Left cardiac atrium (tissue), 4 donors: Measurements from ENCODE around the gene PRKCE. TPM values are rescaled to one million over a fixed set of nuclear protein-coding genes. Genes with fewer than 3 reads are reported as not detected.
A peak's percentile ranks its signal among the peaks of the same experiment; 100 is the strongest.

ENCODE experiments used
- ATAC-seq, 2 donors: fragments of 200-7000 bp; cut with Tn5 transposase; one replicate each; pipeline ENCODE4 v1.9.1; 2020; ENCODE audit warnings: mild to moderate bottlenecking in 2 of 2, moderate library complexity in 2 of 2
- DNase-seq: peaks from one replicate; pipeline ENCODE4 v3.0.0-alpha.2; 2020
- intact Hi-C, 2 donors: fragments of 100-400 bp; cut with DNase I; formaldehyde crosslinking; loops; one replicate each; pipeline versions ENCODE4 v1.14.1 to v1.15.1; 2022 to 2023
- total RNA-seq, 2 donors: library from RNA; stranded (reverse); fragmentation: NEBNext Ultra II Directional; extraction: Animal tissue kit (Norgen Biotek cat#: 25700); gene quantifications; one replicate each; pipeline ENCODE4 v1.2.1, GENCODE V29; 2021
- donor health status: DM: no; HTN: yes; CAD: no.
- donor health status: DM: no; HTN: yes; CAD: no; lungs with severe emphysema.
- donor health status: DM: yes; HTN: yes; CAD: no.
- donor health status: Dilated cardiomyopathy.

The PRKCE gene
- total RNA-seq, 2 donors from 2014 or later = 17.9 to 24.8 TPM

DNA sequence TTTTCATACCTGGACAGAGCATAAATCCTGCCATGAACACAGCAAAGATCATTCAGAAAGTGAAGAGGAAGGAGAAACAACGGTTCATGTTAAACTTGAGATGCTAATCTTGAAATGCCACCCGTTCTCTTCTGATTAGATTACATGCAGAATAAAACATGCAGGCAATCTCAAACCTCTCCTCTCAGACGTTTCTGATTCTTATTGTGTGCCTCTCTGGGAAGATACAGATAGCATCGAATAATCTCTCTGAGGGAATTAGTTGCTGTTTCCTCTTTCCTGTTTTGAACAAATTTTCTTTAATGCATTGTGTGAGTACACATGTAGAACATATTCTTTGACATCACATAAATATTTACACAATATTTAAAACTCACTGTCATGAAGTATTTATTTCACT, 313.4 kb downstream of the PRKCE start:
- no peak for ATAC-seq
- intact Hi-C loops = no loop called here
- no peak for DNase-seq

DNA sequence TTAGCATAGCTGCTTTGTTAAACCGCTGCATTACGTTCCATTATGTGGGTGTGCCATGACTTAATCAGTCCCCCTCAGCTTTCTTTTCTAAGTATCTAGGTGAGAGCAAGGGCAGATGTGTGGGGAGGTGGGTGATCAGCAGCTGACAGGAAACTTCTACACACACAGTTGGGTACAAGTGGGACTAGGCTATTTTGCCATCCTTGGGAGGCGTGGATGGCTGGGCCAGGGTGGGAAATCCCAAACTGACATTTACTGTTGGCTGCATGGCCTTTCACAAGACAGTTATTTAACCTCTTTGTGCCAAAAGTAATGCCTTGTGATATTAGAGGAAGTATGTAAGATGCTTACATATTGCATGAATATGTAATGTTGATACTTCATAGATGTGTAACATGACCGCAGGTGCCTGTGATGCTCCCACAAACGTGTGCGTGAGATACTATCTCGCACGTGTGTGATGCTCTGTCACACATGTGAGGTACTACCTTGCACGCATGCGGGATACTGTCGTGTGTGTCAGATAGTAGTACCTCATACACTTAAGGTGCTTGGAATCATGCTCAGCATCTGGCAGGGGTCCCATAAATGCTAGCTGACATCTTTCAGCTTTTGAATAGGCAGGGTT, 314.5 kb downstream of the PRKCE start:
- no peak for DNase-seq
- no peak for ATAC-seq
- intact Hi-C loops = no loop called here

DNA sequence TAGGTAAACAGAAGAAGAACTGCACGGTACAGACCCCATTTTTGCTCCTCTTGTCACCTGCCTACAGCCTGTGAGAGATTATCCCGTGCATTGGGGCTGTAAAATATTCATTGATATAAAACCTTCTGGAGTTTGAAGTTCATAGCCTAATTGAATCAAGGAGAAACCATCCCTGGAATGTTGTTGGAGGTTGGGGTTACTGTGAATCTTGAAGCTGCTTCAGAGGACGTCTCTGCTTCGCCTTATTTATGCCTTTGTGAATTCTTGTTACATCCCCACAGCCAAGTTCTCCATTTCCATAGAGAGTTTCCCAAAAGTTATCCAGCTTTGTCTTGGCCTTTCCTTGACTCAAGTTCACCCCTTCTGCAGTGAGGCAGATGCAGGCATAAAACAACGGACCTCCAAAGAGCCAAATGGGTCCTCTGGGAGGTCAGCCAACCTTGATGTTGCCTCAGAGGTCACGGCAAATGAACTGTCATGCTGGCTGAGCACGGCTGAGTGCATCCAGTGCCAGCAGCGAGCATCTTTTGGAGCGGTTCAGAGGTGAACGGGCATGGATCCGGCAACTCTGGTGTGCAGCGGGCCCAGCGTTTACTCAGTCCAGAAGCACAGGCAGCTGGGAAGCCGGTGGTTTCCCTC, 317.6 kb downstream of the PRKCE start:
- ATAC-seq (peak; percentile 17 to 38), DNase-seq (no peak)
- intact Hi-C loops = no loop called here

DNA sequence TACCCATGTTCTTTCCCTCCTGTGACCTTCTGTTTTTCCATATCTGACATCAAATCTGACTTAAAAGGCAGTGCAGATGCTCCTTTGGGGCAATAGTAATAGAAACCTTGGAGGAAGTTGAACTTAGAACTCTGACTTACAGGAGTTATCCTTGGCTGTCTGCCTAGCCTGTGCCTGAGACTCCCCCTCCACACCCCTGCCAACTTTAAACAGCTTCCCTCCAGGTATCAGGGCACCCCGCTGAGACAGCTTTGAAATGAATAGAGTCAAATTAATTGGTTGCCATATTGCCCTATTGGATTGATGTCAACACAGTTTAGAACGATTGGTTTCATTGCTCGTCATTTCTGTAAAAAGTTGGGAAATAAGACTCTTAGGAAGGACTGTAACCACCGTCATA, 322.0 kb downstream of the PRKCE start:
- intact Hi-C loops = no loop called here
- no peak for DNase-seq
- ATAC-seq = no peak

DNA sequence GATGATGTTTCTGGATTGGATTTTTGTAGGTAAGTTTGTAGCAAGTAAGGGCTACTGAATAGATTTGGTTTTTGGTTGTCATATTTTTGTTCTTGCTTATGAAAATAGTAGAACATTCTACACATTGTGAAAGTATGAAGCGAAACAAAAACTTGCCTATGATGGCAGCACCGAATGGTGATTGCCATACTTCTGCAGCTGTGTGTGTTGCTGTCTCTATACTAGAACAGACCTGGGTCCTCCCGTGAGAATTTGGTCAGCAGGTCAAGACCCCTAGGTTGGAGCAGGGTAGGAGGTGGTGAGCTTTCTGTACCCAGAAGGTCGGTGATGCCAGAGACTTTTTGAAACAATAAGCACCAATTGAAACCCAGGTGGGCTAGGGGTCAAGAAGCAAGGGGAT, 322.6 kb downstream of the PRKCE start:
- intact Hi-C loops = no loop called here
- DNase-seq (no peak), ATAC-seq (no peak)

DNA sequence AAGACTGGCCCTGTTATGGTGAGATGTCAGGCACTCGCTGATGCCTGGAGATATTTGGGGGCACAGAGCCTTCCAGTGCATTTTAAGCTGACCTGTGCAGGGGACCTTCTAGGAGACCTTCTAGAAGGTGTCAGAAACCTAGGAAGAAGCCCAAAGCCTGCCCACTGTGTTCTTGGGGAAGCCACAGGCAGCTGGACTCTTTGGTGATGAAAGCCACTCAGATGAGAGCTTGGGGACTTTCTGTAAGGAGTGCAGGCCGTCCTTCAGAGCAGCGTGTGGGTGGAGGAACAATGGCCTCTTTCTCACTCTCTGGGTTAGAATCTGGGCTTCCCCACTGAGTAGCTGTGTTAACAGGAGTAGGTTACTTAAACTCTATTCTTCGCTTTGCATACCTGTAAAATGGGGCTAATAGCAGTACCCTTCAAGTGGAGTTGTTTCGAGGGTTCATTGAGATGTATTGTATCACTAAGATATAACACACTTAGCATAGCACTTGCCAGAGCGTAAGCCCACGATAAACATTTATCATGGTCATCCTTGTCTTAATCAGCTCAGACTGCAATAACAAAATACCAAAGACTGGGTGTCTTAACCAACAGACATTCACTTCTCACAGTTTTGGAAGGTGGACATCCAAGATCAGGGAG, 323.4 kb downstream of the PRKCE start:
- ATAC-seq = no peak
- DNase-seq = no peak
- intact Hi-C loops = no loop called here

DNA sequence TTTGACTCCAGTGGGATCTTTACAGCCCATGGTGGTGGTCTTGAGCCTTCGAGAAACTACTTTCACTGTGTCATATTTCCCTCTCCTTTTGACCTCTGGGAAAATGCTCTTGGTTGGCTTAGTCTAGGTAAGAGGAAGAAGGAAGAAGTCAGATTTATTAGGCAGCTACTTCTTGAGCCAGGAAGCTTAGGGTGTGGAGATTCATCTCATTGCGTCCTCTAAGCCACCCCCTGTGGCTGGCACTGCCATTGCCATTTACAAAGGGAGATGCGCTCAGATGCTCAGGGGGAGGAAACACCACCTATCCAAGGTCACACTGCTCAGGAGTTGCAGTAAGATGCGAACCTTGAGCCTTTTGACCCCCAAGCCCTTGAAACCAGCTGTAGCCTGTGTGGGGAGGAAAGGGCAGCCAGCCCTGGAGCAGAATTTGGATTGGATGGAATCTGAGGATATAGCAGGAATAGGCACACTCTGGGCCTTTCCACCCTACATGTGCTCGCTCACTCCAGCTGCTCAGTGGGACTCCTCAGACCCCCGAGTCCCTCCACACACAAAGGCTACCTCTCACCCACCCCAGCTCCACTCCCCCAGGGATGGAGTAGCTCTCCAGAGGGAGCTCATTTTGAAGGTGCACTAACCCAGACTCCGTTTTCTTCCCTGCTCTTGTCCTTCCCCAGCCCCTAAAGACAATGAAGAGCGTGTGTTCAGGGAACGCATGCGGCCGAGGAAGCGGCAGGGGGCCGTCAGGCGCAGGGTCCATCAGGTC, 324.5 kb downstream of the PRKCE start:
- intact Hi-C loops = no loop called here
- no peak for DNase-seq
- no peak for ATAC-seq

DNA sequence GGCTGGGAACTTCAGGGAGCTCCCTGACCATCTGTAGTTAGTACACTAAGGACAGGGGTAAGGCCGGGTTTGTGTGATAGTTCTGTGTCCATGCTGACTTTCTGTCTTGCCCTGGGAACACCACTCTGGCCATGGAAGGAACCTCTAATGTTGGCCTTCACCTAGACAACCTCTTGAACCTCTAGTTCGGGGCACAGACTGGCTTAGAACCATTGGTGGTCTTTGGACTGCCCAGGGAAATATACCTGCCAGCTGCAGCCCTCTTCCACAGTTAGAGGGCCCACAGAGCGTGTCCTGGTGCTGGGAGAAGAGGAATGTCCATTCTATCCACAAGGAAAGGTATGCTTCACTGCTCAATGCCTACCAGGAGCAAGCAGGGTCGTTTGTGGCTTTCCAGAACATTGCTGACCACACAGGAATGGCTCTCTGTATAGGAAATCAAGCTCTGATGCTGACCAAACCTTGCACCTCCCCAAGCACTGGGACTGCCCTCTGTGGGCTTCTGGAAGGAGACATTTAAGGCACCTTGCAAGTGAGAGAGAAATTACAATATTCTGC, 326.9 kb downstream of the PRKCE start:
- DNase-seq (no peak), ATAC-seq (no peak)
- intact Hi-C loops = no loop called here

DNA sequence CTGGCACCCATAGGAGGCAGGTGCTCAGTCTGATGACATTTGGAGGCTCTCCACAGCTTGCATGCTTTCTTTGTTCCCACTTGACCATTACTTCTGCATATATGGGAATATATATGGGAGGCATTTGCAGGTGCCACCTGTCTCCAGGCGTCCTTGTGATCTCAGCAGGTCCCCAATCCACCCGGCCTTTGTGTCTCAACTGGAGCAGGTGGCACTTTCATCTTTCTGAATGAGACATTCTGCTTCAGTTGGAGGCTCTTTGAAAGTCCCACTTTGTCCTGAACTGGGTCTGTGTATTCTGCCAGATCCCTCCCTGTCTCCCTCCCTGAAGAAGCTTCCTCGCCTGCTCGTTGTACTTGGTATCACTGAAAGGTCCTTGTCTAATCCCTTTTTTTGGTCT, 327.6 kb downstream of the PRKCE start:
- intact Hi-C loops = no loop called here
- ATAC-seq (no peak), DNase-seq (no peak)

DNA sequence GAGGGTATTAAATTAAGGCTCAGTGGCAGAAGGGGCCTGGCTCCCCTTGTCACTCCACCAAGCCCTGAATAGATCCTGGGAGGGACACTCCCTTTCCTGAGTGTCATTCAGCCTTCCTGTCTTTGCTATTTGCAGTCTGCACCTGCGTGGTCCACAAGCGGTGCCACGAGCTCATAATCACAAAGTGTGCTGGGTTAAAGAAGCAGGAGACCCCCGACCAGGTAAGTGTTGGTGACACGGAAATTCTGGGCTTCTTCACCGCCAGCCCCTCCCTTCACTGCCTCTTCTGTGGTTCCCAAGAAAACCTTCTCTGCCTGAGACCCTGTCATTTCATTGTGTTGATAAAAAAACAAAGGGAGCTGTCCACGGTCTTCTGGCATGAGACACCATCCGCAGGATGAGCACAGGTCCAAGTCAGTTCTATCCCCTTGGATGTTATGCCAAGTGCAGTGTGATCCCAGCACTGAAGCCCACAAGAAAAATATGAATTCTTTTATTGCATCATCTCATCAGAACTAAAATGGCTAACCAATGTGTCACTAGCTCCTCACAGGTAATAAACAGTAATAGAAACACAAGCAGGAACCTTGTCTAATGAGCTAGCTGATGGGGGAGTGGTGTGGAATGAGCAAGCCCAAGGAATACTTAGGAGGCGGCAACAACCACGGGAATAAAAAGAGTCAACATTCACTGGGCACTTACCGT, 328.8 kb downstream of the PRKCE start:
- DNase-seq = no peak
- intact Hi-C loops = no loop called here
- ATAC-seq = no peak

DNA sequence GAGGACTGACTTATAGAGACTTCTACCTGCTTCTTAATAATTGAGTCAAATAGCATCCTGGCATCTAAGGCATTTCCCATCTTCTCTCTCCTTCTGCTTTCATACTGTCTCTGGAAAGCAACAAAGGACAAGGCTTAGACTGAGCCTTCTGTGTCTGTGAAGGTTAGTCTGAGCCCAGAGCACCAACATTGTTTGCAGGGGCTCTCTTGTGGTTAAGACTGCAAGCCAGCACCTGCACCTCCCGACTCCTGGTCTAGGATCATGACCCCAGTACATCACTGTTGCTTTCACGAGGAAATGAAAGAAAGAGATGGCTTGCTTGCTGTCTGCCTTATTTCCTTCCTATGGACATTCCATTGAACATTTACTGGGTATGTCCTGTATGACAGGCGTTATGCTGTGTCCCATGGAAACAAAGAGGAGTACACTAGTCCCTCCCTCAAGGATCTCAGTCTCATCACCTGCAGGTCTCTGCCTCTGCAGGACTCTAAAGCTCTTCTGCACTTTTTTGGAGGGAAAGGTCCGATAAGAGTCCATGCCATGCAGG, 330.0 kb downstream of the PRKCE start:
- intact Hi-C loops = no loop called here
- no peak for DNase-seq
- ATAC-seq = no peak

DNA sequence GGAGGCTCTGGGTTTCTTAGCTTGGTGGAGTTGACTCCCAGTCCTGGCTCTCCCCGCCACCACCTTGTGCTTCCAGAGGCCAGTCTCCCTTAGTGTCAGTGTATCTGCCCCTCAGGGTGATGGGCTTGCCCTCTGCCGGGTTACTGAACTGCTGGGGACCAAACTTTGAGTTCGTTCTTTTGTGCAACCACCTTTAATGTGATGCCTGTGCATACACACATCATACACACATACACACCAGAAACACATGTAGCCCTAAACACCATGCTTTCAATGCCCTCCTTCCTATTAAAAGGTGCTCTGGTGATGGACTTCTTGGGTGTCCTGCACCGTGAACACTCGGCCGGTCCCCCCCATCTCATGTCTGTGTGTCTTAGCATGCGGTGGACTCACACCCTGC, 330.6 kb downstream of the PRKCE start:
- intact Hi-C loops = no loop called here
- ATAC-seq = no peak

DNA sequence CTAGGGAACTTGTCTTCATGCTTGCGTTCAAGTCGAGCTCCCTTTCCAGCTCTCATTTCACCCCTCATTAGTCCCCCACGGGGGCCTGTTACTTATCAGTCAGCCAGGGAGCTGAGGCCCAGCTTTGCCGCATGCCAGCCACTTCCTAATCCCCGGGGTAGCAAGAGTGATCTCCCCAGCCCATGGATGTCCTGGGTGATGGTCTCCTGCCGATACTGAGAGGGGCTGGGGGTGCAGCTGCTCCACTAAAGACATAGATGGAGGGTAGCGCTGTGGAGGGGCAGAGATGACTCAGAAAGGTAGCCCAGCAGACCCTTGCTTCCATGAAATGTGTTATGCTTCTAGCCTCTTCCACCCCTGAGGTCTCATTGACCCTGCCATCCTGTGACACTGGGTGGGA, 331.7 kb downstream of the PRKCE start:
- ATAC-seq = no peak
- DNase-seq = no peak
- intact Hi-C loops = no loop called here

More for the DNA sequence above, 330.6 kb downstream of the PRKCE start:
- no peak for DNase-seq

DNA sequence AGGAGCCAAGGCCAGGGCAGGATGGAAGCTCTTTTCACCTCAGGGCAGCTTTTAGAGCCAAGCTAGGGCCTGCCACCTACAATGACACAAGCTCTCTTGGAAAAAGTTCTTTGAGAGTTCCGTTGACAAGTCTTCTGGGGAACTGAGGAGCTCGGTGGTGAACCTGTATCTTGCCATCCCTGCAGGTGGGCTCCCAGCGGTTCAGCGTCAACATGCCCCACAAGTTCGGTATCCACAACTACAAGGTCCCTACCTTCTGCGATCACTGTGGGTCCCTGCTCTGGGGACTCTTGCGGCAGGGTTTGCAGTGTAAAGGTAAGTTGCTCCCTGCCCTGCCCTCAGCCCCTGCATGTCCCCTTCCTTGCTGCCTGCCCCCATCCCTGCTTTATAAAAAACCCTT, 332.9 kb downstream of the PRKCE start:
- no peak for ATAC-seq
- intact Hi-C loops = no loop called here
- DNase-seq = no peak

DNA sequence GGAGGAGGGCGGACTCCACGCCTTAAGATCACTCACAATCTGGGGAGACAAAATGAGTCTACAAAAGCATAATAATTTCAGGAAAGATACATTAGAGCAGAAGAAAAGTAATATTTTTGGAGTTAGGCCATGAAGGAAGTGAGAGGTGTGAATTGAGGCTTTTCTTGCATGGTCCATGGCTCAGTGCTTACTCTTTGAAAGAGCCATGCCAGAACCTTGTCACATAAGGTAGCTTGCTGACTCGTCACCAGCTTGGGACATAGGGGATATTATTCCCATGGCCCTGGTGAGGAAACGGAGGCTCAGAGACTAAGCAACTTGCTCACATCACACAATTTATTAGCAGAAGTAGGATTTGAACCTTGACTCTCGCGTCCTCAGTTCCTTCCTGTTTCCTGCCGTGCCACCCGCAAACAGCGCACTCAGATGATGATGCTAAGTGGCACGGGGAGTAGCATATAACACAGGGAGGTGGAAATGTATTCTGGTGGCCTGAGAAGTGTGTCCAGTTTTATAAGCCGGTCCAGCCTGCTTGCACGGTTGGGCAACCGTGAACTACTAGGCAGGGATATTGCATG, 333.5 kb downstream of the PRKCE start:
- intact Hi-C loops = no loop called here
- ATAC-seq = no peak
- no peak for DNase-seq

DNA sequence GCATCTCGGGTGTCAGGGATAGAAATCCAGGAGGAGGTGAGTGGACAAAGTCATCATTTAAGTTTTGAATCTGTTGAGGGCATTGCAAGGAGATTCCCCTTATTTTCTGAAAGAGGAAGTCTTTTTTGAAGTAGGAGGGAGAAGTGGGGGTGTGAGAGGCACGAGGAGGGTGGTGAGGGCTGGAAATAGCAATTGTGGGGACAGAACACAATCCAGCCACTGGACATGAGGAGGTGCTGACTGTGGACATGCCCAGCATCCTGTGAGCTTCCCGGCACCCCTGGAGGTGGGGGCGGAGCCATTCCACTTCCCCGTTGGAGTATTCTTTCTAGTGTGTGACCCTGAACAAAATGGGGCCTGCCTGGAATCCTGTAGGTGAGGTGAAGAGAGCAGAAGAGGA, 335.0 kb downstream of the PRKCE start:
- ATAC-seq = peak; percentile 36 to 47
- intact Hi-C loops = no loop called here
- DNase-seq = peak; percentile 47

DNA sequence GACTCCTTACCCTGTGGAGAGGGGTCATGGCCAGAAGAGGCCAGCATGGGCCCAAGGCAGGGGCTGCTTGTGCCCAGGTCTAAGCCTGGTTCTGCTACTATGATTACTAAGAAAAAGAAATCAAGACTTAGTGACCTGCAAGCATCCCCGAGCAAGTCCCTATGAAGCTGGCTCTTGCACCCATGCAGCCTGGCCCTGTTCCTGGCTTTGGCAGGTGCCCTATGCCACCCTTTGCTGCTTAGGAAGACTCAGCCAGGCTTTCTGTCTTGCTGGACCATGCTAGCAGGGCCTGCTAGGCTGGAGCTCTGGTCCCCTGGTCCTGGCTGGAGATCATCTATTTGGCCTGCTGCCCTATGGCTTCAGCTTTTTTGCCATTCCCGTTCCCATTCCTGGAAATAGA, 336.4 kb downstream of the PRKCE start:
- ATAC-seq (peak in 1 of 2 donors; percentile 34), DNase-seq (no peak)
- intact Hi-C loops = no loop called here

DNA sequence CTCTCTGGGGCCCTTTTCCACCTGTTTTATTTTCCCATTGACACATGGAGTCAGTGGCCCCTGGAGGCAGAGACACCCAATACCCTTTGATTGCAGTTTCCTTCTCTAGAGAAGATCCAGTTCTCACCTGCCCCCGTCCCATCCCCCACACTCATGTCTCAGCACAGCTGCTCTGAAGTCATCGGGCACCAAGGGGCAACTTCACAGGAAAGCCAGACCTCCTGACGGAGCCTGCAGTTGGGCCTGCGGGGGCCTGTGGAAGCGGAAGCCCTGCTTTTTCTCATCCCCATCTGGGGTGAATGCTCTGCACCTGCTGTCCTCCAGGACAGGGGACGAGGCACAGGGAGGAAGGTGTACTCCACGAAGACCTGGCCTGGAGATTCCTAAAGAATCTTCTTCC, 337.4 kb downstream of the PRKCE start:
- no peak for DNase-seq
- ATAC-seq = no peak
- intact Hi-C loops = no loop called here

DNA sequence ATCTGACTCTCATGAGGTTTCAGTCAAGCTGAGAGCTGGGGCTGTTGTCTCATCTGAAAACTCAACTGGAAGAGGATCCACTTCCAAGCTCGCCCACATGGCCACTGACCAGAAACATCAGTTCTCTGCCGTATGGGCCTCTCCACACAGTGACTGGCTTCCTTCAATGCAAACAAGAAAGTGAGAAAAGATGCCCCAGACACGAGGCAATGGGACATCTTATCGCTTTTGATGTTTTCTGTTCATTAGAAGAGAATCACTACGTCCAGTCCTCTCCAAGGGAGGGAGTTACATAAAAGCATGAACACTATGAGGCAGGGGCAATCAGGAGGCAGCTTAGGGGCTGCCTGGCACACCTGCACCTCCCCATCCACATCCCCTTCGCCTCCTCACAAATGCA, 338.7 kb downstream of the PRKCE start:
- DNase-seq (no peak), ATAC-seq (no peak)
- intact Hi-C loops = no loop called here
